ENCODE data around the gene POU6F2.

POU6F2 gene

DNA sequence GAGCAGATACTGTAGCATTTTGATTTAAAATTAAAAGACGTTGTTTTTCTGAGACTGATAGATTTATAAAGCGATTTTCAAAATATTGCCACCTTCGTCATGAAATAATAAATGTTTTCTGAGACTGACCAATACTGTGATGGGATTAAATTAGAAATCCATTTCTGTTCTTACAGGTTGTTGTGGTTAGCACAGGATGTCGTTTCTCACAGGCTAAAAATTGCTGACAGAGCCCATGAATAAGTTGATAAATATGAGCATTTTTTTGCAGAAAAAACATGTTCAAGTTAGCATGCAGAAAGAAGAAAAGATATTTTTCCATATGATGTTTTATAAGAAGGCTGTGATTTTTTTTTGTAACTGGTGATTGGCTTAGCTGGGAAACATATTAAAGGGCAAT lies 66.8 kb downstream of the POU6F2 start:
- TF ChIP-seq, protein P1, sequence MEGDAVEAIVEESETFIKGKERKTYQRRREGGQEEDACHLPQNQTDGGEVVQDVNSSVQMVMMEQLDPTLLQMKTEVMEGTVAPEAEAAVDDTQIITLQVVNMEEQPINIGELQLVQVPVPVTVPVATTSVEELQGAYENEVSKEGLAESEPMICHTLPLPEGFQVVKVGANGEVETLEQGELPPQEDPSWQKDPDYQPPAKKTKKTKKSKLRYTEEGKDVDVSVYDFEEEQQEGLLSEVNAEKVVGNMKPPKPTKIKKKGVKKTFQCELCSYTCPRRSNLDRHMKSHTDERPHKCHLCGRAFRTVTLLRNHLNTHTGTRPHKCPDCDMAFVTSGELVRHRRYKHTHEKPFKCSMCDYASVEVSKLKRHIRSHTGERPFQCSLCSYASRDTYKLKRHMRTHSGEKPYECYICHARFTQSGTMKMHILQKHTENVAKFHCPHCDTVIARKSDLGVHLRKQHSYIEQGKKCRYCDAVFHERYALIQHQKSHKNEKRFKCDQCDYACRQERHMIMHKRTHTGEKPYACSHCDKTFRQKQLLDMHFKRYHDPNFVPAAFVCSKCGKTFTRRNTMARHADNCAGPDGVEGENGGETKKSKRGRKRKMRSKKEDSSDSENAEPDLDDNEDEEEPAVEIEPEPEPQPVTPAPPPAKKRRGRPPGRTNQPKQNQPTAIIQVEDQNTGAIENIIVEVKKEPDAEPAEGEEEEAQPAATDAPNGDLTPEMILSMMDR (conservative IDR thresholded peaks at IDR 0.05), result no peak
- H3K27ac ChIP-seq, result no peak overlapping the region

DNA sequence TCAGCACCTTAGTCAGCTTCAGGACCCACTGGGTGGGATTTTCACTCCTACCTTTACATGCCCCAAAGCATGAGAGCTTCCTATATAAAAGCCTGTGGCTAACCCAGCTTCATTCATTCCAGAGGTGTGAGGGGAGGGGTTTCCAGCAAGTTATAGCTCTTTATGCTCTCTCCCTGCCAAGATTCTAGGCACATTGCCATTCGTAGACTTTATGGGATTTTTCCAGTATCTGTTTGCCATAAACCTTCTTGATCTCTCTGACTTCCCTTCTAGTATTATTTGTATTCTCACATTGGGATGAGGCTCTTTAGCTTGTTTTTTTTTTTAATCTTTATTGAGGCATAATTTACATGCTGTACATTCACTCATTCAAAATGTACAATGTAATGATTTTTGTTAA lies 67.5 kb downstream of the POU6F2 start:
- no peak overlapping the region for H3K27ac ChIP-seq
- TF ChIP-seq, protein P1 (conservative IDR thresholded peaks at IDR 0.05), result no peak

DNA sequence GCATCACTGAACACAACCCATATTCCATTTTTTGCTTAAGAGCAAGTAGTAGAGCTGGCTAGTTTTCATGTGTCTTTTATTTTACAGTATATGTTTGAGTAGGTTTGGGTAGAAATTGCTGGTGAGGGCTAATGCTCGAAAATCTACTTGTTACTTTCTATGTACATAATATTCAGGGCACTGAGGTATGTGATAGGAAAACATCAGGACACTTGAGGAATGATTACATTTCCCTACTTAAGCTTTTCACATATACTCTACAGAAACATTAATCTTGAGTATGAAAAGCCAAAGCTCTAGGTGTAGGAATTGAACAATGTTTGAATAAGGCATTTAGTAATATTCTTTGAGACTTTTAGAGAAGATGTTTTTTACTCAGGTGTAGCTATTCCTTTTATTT lies 73.6 kb downstream of the POU6F2 start:
- no peak overlapping the region for H3K27ac ChIP-seq
- TF ChIP-seq, protein P1 (conservative IDR thresholded peaks at IDR 0.05), result no peak

DNA sequence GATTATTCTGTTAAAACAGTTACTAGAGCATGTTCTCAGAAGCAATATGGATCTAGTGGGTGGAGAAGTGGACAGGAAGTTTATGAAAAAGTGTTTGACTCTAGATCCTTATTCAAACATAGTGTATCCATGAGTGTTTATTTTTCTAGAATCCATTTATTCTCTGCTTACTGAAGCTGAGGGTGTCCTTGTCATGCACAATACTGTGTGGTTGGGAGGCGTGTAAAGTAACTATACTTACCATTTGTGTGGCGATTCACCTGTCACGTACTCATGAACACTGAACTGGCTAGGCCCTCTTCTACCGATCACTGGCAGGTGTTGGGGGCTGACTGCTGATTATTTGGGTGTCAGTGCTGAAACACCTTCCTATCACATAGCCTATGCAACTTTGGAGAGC lies 74.0 kb downstream of the POU6F2 start:
- TF ChIP-seq, protein P1 (conservative IDR thresholded peaks at IDR 0.05), result no peak

DNA sequence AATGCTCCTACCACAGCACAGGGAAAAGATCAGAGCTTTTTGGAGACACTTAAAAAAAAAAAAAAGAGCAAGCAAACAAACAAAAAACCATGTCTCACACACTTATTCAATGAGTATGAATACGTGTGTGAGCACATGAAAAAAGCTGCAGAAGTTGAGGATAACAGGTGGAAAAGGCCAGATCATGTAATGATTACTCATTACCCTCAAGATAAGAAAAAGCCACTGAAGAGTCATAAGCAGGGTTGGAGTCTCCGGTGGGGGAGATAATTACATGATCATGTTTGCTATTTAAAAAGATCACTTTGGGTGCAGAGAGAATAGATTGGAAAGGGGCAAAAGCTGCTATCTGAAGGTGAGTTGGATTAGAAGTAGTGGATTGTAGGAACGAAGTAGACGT lies 77.0 kb downstream of the POU6F2 start:
- TF ChIP-seq, protein P1 (conservative IDR thresholded peaks at IDR 0.05), result no peak
- no peak overlapping the region for H3K27ac ChIP-seq

More for the DNA sequence above, 74.0 kb downstream of the POU6F2 start:
- no peak overlapping the region for H3K27ac ChIP-seq

DNA sequence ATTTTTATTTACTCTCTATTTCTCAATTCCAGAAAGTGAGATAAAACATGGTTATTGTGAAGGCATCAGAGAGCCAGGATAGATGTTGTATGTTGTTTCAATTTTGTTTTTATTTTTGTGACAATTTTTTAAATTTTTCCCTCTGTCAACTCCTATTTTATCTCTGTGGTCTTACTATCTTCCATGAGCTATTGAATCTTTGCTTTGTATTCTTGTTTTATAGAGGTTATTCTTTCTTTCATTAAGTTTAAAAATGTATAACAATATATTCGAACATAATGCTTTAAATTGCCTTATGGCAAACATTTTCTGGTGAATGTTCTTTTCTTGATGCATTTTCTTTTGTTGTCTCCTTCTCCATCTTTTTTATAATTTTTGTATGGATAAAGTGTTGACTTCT lies 78.4 kb downstream of the POU6F2 start:
- no peak overlapping the region for H3K27ac ChIP-seq
- TF ChIP-seq, protein P1 (conservative IDR thresholded peaks at IDR 0.05), result no peak

DNA sequence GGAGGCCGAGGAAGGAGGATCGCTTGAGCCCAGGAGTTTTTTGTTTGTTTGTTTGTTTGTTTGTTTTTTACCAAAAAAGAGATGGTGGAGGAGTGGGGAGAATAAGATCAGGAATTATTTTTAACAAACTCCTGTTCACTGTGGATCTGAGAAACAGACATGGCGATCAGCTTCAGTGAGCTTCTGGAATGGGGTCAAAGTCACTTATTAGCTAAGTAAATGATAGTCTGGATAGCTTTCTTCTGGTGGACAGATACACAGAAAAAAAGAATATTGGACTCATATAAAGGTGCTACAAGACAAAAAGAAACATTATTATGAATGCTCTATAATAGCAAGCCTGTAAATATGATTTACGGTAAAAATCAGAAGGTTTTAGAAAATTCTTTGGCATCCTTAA lies 85.1 kb downstream of the POU6F2 start:
- no peak overlapping the region for H3K27ac ChIP-seq
- TF ChIP-seq, protein P1 (conservative IDR thresholded peaks at IDR 0.05), result no peak

DNA sequence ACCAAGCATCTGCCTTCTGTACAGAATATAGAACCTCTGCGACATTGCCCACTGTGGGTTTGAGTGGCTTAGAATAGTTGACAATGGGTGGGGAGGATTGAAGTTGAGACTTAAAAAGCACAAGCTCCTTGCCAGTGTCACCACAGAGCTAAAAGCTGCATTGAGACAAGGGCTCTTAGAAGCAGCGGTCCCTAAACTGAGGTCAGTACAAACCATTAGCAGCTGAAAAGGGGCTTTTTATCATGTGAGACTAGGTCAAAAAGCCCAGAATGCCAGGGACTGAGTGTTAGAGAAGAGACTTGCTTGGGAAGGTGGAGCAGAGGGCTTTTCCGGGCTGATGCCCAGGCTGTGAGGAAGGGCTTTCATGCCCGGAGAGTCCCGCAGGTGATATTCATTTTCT lies 91.3 kb downstream of the POU6F2 start:
- TF ChIP-seq, protein P1 (conservative IDR thresholded peaks at IDR 0.05), result no peak
- H3K27ac ChIP-seq, result no peak overlapping the region

All from VCaP (cell line).